ENCODE data around the gene GGCX. TPM values are rescaled to one million over a fixed set of nuclear protein-coding genes. Genes with fewer than 3 reads are reported as not detected.
"Not testable (repeated sequence)": the region's sequence is repeated elsewhere in the genome, so short reads cannot be mapped to it uniquely, and the experiment has no call there.

Gene GGCX
- total RNA-seq, 2 experiments from 2014 or later: 17.5 to 18.8 TPM

GRCh38 chr2:85579266-85579935 is 18.1 kb upstream of the GGCX start:
- peak overlapping the region; percentile 87 for H3K27ac Mint-ChIP-seq
- H3K27me3 Mint-ChIP-seq (ENCODE audit: low read depth): no peaks in the 10 kb centered on the region
- no peak for DNase-seq
- H3K4me1 Mint-ChIP-seq (ENCODE audit: low read depth): peaks cover 38% of the 10 kb centered on the region
- no peaks in the 10 kb centered on the region for H3K9me3 Mint-ChIP-seq
- CTCF ChIA-PET: interaction anchor here (0.6 to 1.9 kb wide), 3 partner anchors 28 to 192 kb away, joined by 5 to 8 read pairs (median 6); no protein-coding TSS in a partner anchor
- peak overlapping the region; percentile 90 for H3K4me3 Mint-ChIP-seq
- peaks cover 10% of the 10 kb centered on the region for H3K36me3 Mint-ChIP-seq (ENCODE audit: low read depth)
- intact Hi-C loops (cut with micrococcal nuclease): no loop called here

- intact Hi-C loops (cut with micrococcal nuclease): loop anchor here (1.0 kb wide), 1 partner anchor 17 kb away; the partner anchor contains the start of gene GGCX
- DNase-seq: peak; percentile 51
Measured at GRCh38 chr2:85578243-85579180, 17.2 kb upstream of the GGCX start.

GRCh38 chr2:85577386-85578242 is 16.3 kb upstream of the GGCX start, which contains the start of gene VAMP8:
VAMP8 (plus strand) TSS chr2:85577586; CDS start chr2:85577647, 61 bp downstream.
- CTCF ChIA-PET: interaction anchor here (0.6 to 1.9 kb wide), 3 partner anchors 18 to 53 kb away, joined by 5 to 8 read pairs (median 8); partner anchors contain the start of gene RNF181
- intact Hi-C loops (cut with micrococcal nuclease): loop anchor here (1.0 kb wide), 2 partner anchors 8 to 16 kb away; partner anchors contain the start of gene GGCX
- Mint-ChIP-seq H3K36me3 (ENCODE audit: low read depth) (peaks cover 7% of the 10 kb centered on the region), H3K27ac (peak within 1 kb of the TSS; percentile 87), H3K4me1 (ENCODE audit: low read depth) (peaks cover 28% of the 10 kb centered on the region), H3K4me3 (peak within 1 kb of the TSS; percentile 90), H3K27me3 (ENCODE audit: low read depth) (no peaks in the 10 kb centered on the region), H3K9me3 (no peaks in the 10 kb centered on the region)
- peak; percentile 80 for DNase-seq

More at GRCh38 chr2:85578243-85579180, 17.2 kb upstream of the GGCX start:
- Mint-ChIP-seq H3K9me3 (no peaks in the 10 kb centered on the region), H3K27me3 (ENCODE audit: low read depth) (no peaks in the 10 kb centered on the region), H3K4me1 (ENCODE audit: low read depth) (peaks cover 33% of the 10 kb centered on the region), H3K27ac (peak overlapping the region; percentile 87), H3K36me3 (ENCODE audit: low read depth) (peaks cover 9% of the 10 kb centered on the region), H3K4me3 (peak overlapping the region; percentile 90)
- CTCF ChIA-PET: interaction anchor here (0.6 to 1.9 kb wide), 4 partner anchors 17 to 191 kb away, joined by 5 to 8 read pairs (median 6); partner anchors contain the start of gene RNF181

- Mint-ChIP-seq H3K36me3 (ENCODE audit: low read depth) (peaks cover 7% of the 10 kb centered on the region), H3K27me3 (ENCODE audit: low read depth) (no peaks in the 10 kb centered on the region), H3K27ac (peak overlapping the region; percentile 87), H3K4me3 (peak overlapping the region; percentile 90), H3K4me1 (ENCODE audit: low read depth) (peaks cover 28% of the 10 kb centered on the region), H3K9me3 (no peaks in the 10 kb centered on the region)
- no peak for DNase-seq
- CTCF ChIA-PET: interaction anchor here (0.6 to 0.9 kb wide), 2 partner anchors 54 to 60 kb away, joined by 6 to 8 read pairs; no protein-coding TSS in a partner anchor
- intact Hi-C loops (cut with micrococcal nuclease): loop anchor here (1.0 kb wide), 1 partner anchor 8 kb away; no protein-coding TSS in a partner anchor
Measured at GRCh38 chr2:85577063-85577385, 15.7 kb upstream of the GGCX start.

GRCh38 chr2:85575739-85576138 is 14.4 kb upstream of the GGCX start:
- CTCF ChIA-PET: interaction anchor here (0.7 kb wide), 1 partner anchor 18 kb away, joined by 3 read pairs; no protein-coding TSS in a partner anchor
- peaks cover 20% of the 10 kb centered on the region for H3K4me1 Mint-ChIP-seq (ENCODE audit: low read depth)
- H3K27me3 Mint-ChIP-seq (ENCODE audit: low read depth): no peaks in the 10 kb centered on the region
- no peak overlapping the region for H3K27ac Mint-ChIP-seq
- peaks cover 3% of the 10 kb centered on the region for H3K36me3 Mint-ChIP-seq (ENCODE audit: low read depth)
- H3K9me3 Mint-ChIP-seq: no peaks in the 10 kb centered on the region
- H3K4me3 Mint-ChIP-seq: no peak overlapping the region
- intact Hi-C loops (cut with micrococcal nuclease): no loop called here
- DNase-seq: no peak

GRCh38 chr2:85566265-85566664 is 5.0 kb upstream of the GGCX start:
- Mint-ChIP-seq H3K9me3 (no peaks in the 10 kb centered on the region), H3K36me3 (ENCODE audit: low read depth) (no peaks in the 10 kb centered on the region), H3K4me3 (no peak overlapping the region), H3K27ac (no peak overlapping the region), H3K4me1 (ENCODE audit: low read depth) (peaks cover 11% of the 10 kb centered on the region), H3K27me3 (ENCODE audit: low read depth) (no peaks in the 10 kb centered on the region)
- intact Hi-C loops (cut with micrococcal nuclease): no loop called here
- DNase-seq: no peak
- CTCF ChIA-PET: no interaction called here

- Mint-ChIP-seq H3K4me1 (ENCODE audit: low read depth) (peaks cover 25% of the 10 kb centered on the region), H3K4me3 (no peak overlapping the region), H3K27me3 (ENCODE audit: low read depth) (no peaks in the 10 kb centered on the region), H3K9me3 (no peaks in the 10 kb centered on the region), H3K27ac (no peak overlapping the region), H3K36me3 (ENCODE audit: low read depth) (no peaks in the 10 kb centered on the region)
- CTCF ChIA-PET: interaction anchor here (1.1 kb wide), 2 partner anchors 8 to 165 kb away, joined by 3 read pairs; no protein-coding TSS in a partner anchor
- intact Hi-C loops (cut with micrococcal nuclease): no loop called here
- no peak for DNase-seq
Measured at GRCh38 chr2:85564144-85564563, 2.9 kb upstream of the GGCX start.

GRCh38 chr2:85560812-85561279 is 447 bp downstream of the GGCX start:
- Mint-ChIP-seq H3K27me3 (ENCODE audit: low read depth) (no peaks in the 10 kb centered on the region), H3K4me1 (ENCODE audit: low read depth) (peaks cover 34% of the 10 kb centered on the region), H3K27ac (peak overlapping the region; percentile 85), H3K4me3 (peak overlapping the region; percentile 90), H3K9me3 (no peaks in the 10 kb centered on the region), H3K36me3 (ENCODE audit: low read depth) (peaks cover 9% of the 10 kb centered on the region)
- intact Hi-C loops (cut with micrococcal nuclease): loop anchor here (1.0 to 2.0 kb wide), 9 partner anchors 17 to 207 kb away; partner anchors contain the start of genes C2orf68, ELMOD3, MAT2A and RETSAT
- DNase-seq: no peak
- CTCF ChIA-PET: interaction anchor here (0.6 to 4.3 kb wide), 7 partner anchors 11 to 169 kb away, joined by 3 to 41 read pairs (median 3); partner anchors contain the start of gene SH2D6

- not testable (repeated sequence) for H3K9me3 Mint-ChIP-seq; H3K36me3 Mint-ChIP-seq (ENCODE audit: low read depth); H3K27me3 Mint-ChIP-seq (ENCODE audit: low read depth); DNase-seq
- intact Hi-C loops (cut with micrococcal nuclease): loop anchor here (2.0 kb wide), 1 partner anchor 142 kb away; the partner anchor contains the start of gene SH2D6
- CTCF ChIA-PET: interaction anchor here (0.6 to 4.3 kb wide), 7 partner anchors 10 to 169 kb away, joined by 3 to 41 read pairs (median 3); partner anchors contain the start of gene SH2D6
- Mint-ChIP-seq H3K4me3 (peak overlapping the region; percentile 90), H3K4me1 (ENCODE audit: low read depth) (peaks cover 35% of the 10 kb centered on the region), H3K27ac (peak overlapping the region; percentile 16)
Measured at GRCh38 chr2:85560403-85560726, 928 bp downstream of the GGCX start.

GRCh38 chr2:85558160-85558559 is 3.1 kb downstream of the GGCX start:
- H3K27ac Mint-ChIP-seq: no peak overlapping the region
- no peaks in the 10 kb centered on the region for H3K9me3 Mint-ChIP-seq
- H3K27me3 Mint-ChIP-seq (ENCODE audit: low read depth): no peaks in the 10 kb centered on the region
- intact Hi-C loops (cut with micrococcal nuclease): no loop called here
- H3K4me1 Mint-ChIP-seq (ENCODE audit: low read depth): peaks cover 30% of the 10 kb centered on the region
- CTCF ChIA-PET: interaction anchor here (3.3 kb wide), 1 partner anchor 138 kb away, joined by 17 read pairs; the partner anchor contains the start of gene SH2D6
- H3K4me3 Mint-ChIP-seq: no peak overlapping the region
- H3K36me3 Mint-ChIP-seq (ENCODE audit: low read depth): peaks cover 9% of the 10 kb centered on the region
- no peak for DNase-seq

- H3K4me3 Mint-ChIP-seq: no peak overlapping the region
- intact Hi-C loops (cut with micrococcal nuclease): no loop called here
- peaks cover 26% of the 10 kb centered on the region for H3K4me1 Mint-ChIP-seq (ENCODE audit: low read depth)
- H3K27ac Mint-ChIP-seq: no peak overlapping the region
- CTCF ChIA-PET: interaction anchor here (0.8 to 11.2 kb wide), 3 partner anchors 17 to 134 kb away, joined by 3 to 282 read pairs (median 111); partner anchors contain the start of genes MAT2A and SH2D6
- no peaks in the 10 kb centered on the region for H3K9me3 Mint-ChIP-seq
- no peaks in the 10 kb centered on the region for H3K27me3 Mint-ChIP-seq (ENCODE audit: low read depth)
- peaks cover 9% of the 10 kb centered on the region for H3K36me3 Mint-ChIP-seq (ENCODE audit: low read depth)
- no peak for DNase-seq
Measured at GRCh38 chr2:85557130-85557529, 4.2 kb downstream of the GGCX start.
